ENCODE measurements around the gene TRAF7. TPM values are rescaled to one million over a fixed set of nuclear protein-coding genes. Genes with fewer than 3 reads are reported as not detected.
"Not testable (repeated sequence)": the region's sequence is repeated elsewhere in the genome, so short reads cannot be mapped to it uniquely, and the experiment has no call there.

Gene TRAF7
- total RNA-seq, 1 donor from 2014 or later: 39.6 TPM

GRCh38 chr16:2129890-2130447 lies 25.6 kb upstream of the TRAF7 start:
- H3K9me3 ChIP-seq; DNase-seq (ENCODE audit: low spot score in 2 of 2); H3K27me3 ChIP-seq; intact Hi-C loops (cut with DNase I); H3K36me3 ChIP-seq: not testable (repeated sequence)
- Histone ChIP-seq H3K4me3 (peak overlapping the region in 1 of 2 donors; percentile 41), H3K27ac (peak overlapping the region; percentile 61 to 64), H3K4me1 (peaks cover 22 to 49% of the 10 kb centered on the region in 2 donors)

DNA sequence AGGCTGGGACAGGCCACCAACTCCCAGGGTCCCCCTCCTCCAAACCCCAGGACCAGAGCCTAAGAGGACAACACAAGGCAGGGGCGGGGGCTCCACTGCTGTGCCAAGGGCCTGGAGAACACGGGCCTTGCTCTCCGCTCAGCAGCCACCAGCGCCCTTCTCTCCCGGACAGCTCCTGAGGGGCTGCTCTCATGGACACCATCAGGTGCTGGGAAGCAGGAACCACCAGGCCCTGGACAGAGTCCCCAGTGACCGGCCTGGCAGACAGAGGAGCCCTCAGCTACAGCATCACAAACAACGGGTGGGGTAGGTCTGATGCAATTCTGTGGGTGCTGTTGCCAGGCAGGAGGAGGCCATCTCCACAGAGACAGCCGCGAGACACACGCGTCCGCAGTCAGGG lies 21.8 kb upstream of the TRAF7 start:
- peaks cover 0 to 22% of the 10 kb centered on the region in 2 donors for H3K4me1 ChIP-seq
- H3K27me3 ChIP-seq; intact Hi-C loops (cut with DNase I); H3K9me3 ChIP-seq; DNase-seq (ENCODE audit: low spot score in 2 of 2); H3K36me3 ChIP-seq: not testable (repeated sequence)
- peak overlapping the region; percentile 30 to 58 for H3K4me3 ChIP-seq
- H3K27ac ChIP-seq: peak overlapping the region; percentile 49 to 82

DNA sequence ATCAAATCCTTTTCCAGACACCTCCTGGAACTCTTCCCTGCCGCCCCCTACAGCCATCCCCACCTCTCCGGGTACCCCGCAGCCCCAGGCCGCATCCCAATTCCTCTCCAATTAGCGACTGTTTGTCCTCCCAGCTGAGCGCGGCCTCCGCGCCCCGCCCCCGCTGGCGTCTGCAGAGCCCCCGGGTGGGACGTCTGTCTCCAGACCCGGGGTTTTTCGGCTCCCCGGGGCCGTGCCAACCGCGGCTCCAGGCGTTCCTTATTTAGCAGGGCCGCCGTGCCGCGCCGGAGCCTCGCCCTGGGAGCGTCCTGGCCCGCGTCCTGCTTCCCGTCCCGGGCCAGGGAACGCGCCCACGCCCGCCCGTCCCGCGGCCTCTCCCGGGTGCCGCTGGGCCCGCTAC lies 20.5 kb upstream of the TRAF7 start:
- intact Hi-C loops (cut with DNase I); DNase-seq (ENCODE audit: low spot score in 2 of 2): not testable (repeated sequence)

DNA sequence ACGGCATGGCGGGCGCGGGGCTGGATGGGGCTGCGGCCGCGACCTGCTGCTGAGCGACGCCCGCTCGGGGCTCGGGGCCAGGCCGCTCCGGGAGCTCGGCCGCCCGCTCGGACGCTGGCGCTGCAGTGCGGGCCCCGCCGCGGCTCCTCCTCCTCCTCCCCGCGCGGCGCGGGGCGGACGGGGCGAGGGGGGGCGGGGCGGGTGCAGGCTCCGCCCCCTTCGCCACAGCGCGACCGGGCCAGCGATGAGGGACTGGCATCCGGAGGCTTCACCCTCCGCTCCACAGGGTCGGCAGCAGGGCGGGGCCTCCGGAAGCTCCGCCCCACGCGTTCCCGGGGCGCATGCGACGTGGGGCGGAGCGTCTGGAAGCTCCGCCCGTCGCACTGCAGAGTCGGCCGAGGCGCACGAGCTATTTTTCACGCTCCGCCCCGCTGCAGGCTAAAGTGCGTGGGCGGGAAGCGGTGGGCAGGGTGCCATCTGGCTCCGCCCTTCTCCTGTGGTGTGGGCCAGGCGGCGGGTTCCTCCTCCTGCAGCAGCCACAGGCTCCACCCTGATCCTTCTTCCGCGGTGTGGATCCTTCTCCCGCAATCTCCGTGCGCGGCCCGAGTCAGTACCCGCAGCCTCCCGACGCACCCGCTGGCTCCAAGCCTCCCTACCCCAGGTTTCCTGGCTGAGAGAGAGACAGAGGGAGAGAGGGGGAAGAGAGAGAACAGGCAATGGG lies 19.7 kb upstream of the TRAF7 start, which contains the start of gene PKD1:
Gene PKD1 (minus strand): TSS at position 129 of the 721 bp plus-strand sequence. CDS start 209 bp downstream, outside the sequence.
- peak; percentile 92 to 98 for DNase-seq (ENCODE audit: low spot score in 2 of 2)
- H3K36me3 ChIP-seq; H3K27me3 ChIP-seq; H3K9me3 ChIP-seq; intact Hi-C loops (cut with DNase I): not testable (repeated sequence)
- Histone ChIP-seq H3K27ac (peak within 1 kb of the TSS; percentile 66 to 82), H3K4me3 (peak within 1 kb of the TSS; percentile 71 to 72), H3K4me1 (peaks cover 0 to 12% of the 10 kb centered on the region in 2 donors)

More for the DNA sequence above, 20.5 kb upstream of the TRAF7 start:
- H3K36me3 ChIP-seq, H3K27me3 ChIP-seq, H3K9me3 ChIP-seq: not testable (repeated sequence)
- H3K4me1 ChIP-seq: peaks cover 0 to 18% of the 10 kb centered on the region in 2 donors
- H3K27ac ChIP-seq: peak overlapping the region; percentile 65 to 82
- H3K4me3 ChIP-seq: peak overlapping the region; percentile 71 to 72

DNA sequence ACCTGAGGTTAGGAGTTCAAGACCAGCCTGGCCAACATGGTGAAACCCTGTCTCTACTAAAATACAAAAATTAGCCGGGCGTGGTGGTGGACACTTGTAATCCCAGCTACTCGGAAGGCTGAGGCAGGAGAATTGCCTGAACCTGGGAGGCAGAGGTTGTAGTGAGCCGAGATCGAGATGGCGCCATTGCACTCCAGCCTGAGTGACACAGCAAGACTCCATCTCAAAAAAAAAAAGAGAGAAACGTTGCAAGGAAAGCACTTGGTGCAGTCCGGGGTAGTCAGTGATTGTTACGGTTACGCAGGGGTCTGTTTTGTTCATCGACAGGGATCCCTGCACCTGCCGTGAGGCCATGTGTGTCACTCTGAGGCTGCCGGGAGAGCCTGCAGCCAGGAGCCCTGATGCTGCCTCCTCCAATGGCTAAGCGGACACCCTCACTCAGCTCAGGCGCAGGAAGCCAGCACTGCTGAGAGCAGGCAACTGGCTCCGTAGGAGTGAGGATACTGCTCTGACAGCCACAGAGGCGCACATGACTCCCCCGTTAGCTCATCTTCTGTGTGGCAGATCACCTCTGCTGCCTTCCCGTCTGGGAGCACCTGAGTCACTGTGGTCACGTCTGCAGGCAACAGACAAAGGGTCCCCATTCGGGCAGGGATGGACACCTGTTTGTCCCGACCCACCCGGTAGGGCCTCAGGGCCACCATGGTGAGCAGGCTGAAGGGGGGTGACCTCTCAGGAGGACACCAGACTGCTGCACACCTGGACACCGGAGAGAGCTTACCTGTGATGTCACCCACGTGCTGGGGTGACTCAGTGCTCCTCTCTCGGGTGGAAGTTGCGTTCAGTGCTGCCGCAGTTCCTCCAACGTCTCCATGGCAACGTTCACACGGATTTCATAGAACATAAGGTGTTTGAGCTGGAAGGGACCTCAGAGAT lies 12.4 kb upstream of the TRAF7 start:
- no peaks in the 10 kb centered on the region for H3K27me3 ChIP-seq
- peaks cover 0 to 1% of the 10 kb centered on the region in 2 donors for H3K4me1 ChIP-seq
- DNase-seq (ENCODE audit: low spot score in 2 of 2): no peak
- intact Hi-C loops (cut with DNase I): no loop called here
- no peak overlapping the region for H3K4me3 ChIP-seq
- H3K9me3 ChIP-seq: no peaks in the 10 kb centered on the region
- no peaks in the 10 kb centered on the region for H3K36me3 ChIP-seq
- no peak overlapping the region for H3K27ac ChIP-seq
- TF ChIP-seq, protein P1, sequence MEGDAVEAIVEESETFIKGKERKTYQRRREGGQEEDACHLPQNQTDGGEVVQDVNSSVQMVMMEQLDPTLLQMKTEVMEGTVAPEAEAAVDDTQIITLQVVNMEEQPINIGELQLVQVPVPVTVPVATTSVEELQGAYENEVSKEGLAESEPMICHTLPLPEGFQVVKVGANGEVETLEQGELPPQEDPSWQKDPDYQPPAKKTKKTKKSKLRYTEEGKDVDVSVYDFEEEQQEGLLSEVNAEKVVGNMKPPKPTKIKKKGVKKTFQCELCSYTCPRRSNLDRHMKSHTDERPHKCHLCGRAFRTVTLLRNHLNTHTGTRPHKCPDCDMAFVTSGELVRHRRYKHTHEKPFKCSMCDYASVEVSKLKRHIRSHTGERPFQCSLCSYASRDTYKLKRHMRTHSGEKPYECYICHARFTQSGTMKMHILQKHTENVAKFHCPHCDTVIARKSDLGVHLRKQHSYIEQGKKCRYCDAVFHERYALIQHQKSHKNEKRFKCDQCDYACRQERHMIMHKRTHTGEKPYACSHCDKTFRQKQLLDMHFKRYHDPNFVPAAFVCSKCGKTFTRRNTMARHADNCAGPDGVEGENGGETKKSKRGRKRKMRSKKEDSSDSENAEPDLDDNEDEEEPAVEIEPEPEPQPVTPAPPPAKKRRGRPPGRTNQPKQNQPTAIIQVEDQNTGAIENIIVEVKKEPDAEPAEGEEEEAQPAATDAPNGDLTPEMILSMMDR (IDR thresholded peaks at IDR 0.05): no peak

DNA sequence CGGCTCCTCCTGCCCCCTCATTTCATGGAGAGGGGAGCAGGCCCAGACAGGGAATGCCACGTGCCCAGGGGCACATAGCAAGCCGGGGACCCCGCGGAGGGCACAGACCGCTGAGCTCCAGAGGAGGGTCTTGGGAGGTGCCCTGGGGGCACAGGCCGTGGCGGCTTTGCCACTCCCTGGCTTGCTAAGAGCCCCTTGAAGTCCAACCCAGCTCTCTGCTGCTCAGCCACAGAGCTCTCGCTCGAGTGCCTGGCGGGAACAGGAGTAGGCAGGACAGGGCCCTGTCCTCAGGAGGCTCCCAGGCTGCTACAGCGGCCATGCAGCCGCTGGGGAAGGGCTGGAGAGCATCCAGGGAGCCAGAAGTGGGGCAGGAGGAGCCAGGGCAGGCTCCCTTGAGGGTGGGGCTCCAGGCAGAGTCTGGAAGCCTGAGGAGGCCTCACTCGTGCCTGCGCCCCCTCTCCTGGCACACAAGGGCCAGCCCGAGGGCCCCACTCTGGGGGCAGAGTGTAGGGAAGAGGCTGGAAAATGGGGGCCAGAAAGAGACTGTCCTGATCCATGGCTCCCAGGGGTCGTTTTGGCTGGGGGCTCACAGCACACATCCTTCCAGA lies 11.6 kb upstream of the TRAF7 start:
- intact Hi-C loops (cut with DNase I): no loop called here
- no peak for DNase-seq (ENCODE audit: low spot score in 2 of 2)
- TF ChIP-seq, protein P1 (IDR thresholded peaks at IDR 0.05): no peak
- Histone ChIP-seq H3K36me3 (no peaks in the 10 kb centered on the region), H3K4me3 (no peak overlapping the region), H3K27me3 (no peaks in the 10 kb centered on the region), H3K27ac (no peak overlapping the region), H3K4me1 (peaks cover 4 to 7% of the 10 kb centered on the region in 2 donors), H3K9me3 (no peaks in the 10 kb centered on the region)

DNA sequence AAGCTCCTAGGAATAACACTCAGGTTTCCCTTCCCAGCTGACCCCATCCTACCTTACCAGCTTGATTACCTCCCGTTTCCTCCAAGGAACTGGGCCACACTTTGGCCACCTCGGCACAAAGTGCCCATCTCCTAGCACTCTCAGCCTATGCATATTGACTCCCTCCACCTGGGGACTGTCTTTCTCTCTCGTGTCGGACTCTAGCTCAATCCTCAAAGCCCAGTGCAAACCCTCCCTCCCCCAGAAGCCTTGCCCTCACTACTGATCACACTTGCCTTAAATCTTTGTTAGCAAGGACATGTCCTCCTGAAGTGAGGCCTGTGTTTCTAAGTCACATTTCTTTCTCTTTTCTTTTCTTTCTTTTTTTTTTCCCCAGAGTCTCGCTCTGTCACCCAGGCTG lies 9.7 kb upstream of the TRAF7 start:
- TF ChIP-seq, protein P1 (IDR thresholded peaks at IDR 0.05): no peak
- H3K4me3 ChIP-seq: no peak overlapping the region
- no peaks in the 10 kb centered on the region for H3K27me3 ChIP-seq
- intact Hi-C loops (cut with DNase I): no loop called here
- H3K9me3 ChIP-seq: no peaks in the 10 kb centered on the region
- H3K36me3 ChIP-seq: no peaks in the 10 kb centered on the region
- no peak overlapping the region for H3K27ac ChIP-seq
- no peak for DNase-seq (ENCODE audit: low spot score in 2 of 2)
- peaks cover 6 to 16% of the 10 kb centered on the region in 2 donors for H3K4me1 ChIP-seq

Measured in ascending aorta (tissue), 2 donors.